RPMI7951 (cell line): ENCODE data around the gene ANP32A. TPM values are rescaled to one million over a fixed set of nuclear protein-coding genes. Genes with fewer than 3 reads are reported as not detected.

Experiments used
- DNase-seq: peaks from one replicate; pipeline ENCODE4 v3.0.0-alpha.2; 2012; ENCODE audit warnings: low read depth
- total RNA-seq: library from RNA; depleted of rRNA; stranded (reverse); fragments of >200 nt; shearing (Covaris generic); gene quantifications from 2 replicates; pipeline ENCODE4 v1.2.3, GENCODE V29; 2014; rRNA removed

Gene ANP32A
- total RNA-seq, 1 experiment from 2014 or later: 95.6 TPM

DNA sequence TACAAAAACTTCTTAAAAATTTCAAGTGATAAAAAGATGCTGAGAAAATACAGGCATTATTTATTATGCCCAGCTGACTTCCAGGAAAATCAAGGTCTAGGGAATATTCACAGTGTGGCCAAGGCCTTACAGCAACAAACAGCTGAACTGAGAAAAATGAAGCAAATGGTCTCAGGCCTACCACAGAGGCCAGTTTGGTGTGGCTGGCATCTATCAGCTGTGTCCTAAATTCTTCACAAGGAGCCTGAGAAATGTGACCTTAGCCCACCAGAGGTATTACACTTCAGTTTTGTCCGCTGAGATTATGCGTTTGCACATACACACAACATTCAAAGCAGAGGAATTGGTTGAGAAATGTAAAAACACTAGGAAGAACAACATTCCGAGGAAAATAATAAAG is 77.4 kb downstream of the ANP32A start:
- DNase-seq: no peak

DNA sequence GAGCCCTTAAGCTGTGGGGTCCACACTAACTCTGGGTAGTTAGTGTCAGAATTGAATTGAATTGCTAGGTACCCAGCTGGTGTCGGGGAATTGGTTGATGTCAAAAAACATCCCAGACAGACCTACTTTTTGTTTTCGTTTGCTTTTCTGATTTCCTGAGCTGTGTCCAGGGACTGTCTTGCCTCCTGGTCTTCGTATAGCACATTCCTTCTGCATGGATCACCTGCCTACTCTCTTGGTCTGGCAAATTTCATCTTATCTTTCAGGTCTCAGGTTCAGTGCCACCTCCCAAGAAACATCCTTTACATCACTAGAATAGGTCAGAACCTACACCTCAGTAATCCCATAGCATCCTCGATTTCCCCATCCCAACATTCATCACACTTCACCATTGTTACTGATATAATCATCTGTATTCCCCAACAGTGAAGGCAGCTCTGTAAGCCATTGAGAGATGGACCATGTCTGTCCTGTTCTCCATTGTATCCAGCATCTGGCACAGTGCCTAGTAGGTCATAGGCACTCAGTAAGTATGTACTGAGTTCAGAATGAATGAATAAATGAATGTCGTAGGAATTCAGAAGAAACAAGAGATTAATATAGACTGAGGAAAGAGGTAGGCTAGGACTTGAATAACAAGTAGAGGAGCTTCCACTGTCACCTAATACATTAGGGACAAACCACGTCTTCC is 81.2 kb downstream of the ANP32A start:
- no peak for DNase-seq

DNA sequence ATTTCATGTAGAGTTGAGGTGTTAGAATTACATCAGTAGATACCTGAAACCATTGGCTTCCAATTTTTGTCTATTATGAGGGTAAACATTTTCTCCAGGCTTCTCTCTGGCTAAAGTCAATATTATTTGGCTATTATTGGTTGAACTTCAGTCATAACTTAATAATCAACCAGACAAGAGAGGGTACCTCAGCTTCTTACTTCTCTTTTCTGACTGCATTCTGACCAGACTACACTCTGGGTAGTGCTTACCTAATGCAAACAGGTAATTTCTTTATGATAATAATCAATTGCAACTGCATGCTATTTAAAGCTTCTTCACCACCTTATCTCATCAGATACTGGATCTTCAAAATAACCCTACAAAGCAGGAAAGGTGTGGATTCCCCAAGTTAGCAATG is 85.1 kb downstream of the ANP32A start:
- no peak for DNase-seq

DNA sequence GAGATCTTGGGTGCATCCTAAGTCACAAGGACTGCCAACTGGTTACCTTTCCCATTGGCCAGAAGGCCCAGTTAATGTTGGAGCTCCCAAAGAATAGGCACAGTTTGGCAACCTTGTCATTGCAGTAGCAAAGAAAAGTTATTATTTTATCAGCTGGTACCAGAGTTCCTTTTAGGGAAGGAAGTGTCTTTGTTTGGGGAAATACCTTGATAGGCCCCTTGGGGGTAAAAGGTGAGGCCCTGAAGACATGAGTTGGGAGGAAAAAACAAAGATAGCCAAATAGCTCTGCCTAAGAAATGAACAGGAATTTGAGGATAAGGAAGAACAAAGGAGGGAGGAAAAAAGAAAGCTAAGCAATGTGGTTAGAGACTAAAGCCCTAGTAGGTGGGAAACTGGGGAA is 85.8 kb downstream of the ANP32A start:
- no peak for DNase-seq

DNA sequence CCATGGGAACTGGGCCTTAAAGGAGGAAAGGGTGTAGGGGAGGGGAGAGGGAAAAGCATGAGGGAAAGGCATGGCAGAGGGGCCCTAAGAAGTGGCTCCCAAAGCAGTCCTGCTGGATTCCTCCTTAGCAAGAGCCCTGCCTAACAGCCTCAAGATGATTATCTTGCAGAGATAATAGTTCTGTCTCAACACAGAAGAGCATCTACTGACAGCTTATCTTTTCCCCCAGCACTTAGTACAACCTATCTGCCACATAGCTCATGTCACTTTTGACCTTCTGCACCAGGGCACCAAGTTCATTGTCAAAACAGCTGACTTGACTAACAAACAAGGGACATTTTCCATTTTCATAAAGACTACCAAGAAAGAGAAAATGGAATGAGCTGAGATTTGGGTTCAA is 86.3 kb downstream of the ANP32A start:
- no peak for DNase-seq

DNA sequence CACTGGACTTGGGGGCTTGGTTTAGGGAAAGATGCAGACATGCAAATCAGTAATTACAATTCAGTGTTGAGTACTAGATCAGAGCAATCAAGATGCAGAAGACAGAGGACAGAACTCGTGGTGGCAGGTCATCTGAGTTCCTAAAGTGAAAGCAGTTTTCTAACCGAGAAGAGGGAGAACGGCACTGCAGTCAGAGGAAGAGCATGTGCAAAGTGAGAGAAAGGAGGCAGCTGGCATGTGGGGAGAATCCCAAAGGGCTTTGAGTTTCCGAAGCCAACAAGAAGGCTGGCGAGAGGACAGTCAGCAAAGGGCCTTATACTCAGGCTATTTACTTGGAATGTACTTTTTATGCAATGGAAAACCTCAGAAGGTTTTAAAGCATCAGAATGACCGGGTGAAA is 87.0 kb downstream of the ANP32A start:
- DNase-seq: peak; percentile 31

DNA sequence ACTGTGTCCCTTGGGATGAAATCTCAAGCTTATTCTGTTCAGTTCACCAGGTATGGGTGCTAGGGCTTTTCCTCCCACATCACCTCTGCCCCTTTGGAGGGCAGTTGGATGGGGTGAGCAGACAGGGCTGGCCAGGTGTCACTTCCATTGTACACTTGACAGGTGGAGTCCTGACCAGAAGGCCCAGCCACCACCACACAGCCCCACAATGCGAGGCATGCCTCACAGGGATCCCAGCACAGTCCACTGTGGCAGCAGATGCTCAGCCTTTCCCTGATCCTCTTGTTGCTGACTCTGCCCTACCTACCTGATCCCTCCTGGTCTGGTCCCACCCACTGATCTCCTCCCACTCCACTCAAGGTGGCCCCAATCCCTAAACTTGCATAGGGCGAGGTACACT is 88.2 kb downstream of the ANP32A start:
- DNase-seq: no peak

DNA sequence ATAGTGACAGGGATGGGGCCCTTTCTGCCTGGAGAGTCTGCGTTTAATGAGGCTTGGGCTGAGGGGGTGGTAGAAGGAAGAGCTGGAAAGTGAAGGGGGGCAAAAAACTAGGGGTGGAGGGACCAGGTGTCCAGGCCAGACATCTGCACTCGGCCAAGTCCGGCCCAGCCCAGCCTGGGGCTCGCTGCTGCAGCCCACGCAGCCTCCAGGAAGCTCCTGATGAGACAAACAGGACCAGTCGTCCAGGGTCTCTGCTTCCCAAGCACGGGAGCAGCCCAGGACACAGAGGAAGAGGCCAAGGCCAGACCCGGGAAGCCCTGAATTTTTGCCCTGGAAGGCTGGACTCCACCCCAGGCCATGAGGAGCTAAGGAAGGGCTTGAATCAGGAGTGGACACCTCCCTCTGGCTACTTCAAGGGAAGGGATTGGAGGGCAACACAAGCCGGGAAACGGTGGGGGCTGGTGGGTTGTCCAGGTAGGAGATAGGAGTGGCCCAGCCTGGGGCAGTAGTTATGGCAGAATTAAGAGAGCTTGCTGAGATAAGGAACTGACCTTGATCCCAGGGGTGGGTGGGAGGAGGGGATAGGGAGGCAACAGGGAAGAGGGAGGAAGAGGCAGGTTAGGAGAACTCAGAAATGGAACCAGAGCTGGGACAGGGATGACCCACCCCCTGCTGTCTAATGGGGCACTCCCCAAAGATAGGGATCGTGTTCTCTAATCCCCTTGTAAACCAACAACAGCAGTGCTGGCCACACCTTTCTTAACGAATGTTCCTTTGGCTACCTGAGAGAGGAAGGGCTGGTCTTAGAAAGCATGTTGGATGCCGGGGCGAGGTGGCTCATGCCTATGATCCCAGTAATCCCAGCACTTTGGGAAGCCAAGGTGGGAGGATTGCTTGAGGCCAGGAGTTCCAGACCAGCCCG is 89.5 kb downstream of the ANP32A start:
- no peak for DNase-seq

DNA sequence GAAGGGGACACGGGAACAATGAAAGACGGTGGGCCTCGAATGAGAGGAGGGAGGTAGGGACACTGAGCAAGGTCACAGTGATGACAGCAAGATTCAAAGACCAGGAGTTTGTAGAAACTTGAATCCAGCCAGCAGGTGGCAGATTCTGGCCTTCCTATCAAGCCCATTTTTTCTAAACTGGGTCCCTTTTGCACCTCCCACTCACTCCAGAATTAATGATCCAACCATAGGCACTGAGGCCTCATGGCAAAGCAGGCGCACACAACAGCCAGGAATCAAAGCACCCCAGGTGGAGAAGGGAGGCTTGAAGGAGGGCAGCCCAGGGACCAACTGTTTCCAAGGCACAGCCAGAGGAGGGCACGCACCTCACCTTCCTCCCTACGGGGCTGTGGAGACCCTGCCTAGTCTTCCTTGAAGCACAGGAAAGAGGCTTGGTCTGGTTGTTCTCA is 90.2 kb downstream of the ANP32A start:
- peak; percentile 42 for DNase-seq

DNA sequence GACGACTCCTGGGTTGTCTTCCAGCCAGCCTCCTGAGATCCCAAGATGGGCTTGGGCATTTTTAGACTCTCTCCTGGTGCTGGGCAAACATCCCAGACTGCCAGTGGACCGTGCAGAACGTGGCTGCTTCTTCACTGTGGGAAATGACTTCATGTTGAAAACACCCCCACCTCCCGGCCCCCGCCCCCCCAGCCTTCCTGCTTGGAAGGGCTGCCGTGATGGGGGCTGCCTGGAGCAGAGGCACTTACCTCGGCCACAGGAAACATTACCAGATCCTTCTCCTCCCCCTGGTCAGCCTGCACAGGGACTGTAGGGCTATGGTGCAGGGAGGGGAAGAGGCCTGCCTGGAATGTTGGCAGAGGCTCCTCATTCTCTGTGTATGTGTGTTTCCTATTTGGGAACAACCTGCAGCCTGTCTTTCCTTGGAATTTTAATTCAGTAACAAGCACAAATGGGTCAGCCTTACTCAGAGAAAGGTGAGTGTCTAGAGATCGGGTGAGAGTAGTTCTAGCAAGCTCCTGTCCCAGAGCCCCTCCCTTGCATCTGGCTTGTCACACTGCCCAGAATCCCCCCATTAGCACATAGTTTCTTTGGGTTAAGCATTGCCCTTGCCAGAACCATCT is 90.8 kb downstream of the ANP32A start:
- no peak for DNase-seq

Other genes starting within 250 kb of the ANP32A start
- gene CORO2B, start 241.9 kb downstream of the ANP32A start, total RNA-seq: 5.6 and 5.9 TPM in 2 replicates
- 37.3 and 46.7 TPM in 2 replicates for gene SPESP1, start 109.6 kb upstream of the ANP32A start, total RNA-seq
- gene NOX5, start 193.8 kb upstream of the ANP32A start, total RNA-seq: 2.2 and 2.9 TPM in 2 replicates